NCI-H345 treated with DMSO at 0.1 percent for 48 hours (cell line): ENCODE data around the gene UQCRH.
"Not testable (repeated sequence)": the region's sequence is repeated elsewhere in the genome, so short reads cannot be mapped to it uniquely, and the experiment has no call there.

ENCODE experiments used
- DNase-seq: peaks from one replicate; lab custom pipeline; 2025; ENCODE audit not compliant: unreplicated experiment; lab: John Stamatoyannopoulos, UW

UQCRH gene

DNA sequence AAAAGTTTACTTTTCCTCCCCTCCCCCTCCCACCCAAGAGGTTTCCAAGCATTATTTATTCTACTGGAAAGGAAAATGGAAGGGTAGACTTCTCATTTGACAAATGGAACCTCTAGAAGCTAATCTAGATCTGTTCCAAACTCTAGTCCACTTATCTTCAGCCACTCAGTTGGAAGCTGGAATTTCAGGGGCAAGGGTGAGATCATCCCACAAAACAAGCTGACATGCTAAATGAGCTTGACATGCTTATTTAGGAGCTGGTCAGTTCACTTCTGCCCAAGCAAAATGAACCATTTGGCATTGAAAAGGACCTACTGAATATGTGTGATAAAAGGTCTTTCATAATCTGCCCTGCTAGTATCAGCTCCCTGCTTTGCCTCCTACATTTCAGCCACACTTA is 5.1 kb upstream of the UQCRH start:
- no peak for DNase-seq

DNA sequence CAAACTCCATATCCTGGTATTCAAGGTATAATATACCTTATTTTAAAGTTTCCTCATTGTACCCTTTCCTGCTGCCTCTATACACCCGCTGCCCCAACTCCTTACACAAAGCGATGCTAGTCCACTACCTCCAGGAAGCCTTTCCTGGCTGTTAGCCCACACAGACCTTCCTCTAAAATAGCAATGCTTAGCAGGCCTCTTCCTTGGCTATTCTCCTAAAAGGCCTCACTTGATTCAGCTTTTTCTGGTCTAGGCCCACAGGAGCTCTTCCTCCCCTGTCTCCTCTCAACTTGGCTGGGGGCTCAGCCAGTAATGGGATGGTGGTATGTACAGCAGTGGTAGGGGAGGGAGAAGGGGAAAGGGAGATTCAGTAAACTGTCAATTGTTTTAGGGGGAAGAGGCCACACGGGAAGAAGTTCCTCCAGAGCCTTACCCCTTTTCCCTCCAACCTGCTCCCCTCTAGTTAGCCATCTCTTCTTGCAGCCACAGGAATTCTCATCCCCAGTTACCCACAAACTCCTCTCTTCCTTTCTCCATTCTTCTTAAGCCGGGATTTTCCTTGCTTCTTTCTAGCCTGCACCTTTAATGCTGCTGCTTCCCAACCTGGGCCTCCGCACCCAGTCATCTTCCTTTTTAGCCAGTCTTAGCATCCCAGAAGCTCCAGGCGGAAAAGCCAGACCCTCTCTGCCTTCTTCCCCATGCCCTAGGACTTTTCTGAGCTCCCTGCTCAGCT is 2.7 kb upstream of the UQCRH start:
- no peak for DNase-seq

DNA sequence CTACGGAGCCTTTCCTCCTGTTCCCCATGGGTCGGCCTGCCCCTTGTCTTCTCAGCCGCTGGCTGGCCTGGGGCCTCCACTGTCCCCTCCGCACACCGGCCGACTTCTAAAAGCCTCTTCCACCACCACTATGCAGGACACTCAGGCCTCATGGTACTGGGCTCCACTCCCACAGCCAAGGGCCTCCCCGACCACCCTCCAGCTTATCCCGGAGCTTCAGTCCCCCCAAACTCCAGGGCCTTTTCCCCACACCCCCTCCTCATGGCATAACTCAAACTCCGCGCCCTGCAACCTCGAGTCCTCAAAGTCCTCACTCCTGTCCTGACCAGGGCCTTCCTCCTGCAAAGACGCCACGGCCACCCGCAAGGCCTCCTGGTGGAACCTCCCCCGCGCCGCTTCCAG is 2.1 kb upstream of the UQCRH start:
- no peak for DNase-seq

DNA sequence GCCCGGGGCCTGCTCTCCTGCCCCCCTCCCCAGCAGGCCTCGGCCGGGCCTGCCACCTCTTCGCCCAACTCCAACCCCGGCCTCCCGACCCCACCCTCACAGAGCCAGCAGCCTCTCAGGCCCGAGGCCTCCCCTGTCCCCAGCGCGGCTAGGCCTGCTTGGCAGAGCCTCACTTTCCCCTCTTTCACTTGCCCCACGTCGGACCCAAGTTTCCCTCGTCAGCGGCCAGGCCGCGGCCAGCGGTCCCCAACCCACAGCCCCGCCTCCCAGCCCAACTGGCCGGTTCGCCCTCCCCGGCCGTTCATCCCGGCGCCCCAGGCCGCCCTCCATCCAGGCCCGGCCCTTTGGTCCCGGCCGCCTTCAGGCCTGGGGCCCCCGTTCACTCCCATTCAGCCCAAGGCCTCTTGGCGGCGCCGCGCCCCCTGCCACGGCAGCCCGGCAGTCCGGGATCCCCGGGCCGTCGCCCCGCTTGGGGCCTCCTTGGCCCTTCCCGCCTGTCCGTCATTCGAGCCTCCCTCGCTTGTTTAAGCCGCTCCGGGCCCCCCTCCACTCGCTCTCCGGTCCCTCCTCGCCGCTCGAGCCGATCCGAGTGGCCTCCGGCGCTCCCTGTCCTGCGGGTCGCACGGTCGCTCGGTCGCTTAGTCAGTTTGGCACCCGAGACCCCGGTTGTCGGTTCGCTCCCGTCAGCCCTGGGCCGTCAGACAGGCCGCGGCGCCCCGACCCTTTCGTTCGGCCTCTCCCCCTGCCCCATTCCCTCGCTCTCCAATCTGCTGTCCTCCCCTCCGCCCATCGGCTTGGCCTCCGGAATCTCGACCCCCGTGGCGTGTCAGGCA is 1.5 kb upstream of the UQCRH start:
- DNase-seq = no peak

DNA sequence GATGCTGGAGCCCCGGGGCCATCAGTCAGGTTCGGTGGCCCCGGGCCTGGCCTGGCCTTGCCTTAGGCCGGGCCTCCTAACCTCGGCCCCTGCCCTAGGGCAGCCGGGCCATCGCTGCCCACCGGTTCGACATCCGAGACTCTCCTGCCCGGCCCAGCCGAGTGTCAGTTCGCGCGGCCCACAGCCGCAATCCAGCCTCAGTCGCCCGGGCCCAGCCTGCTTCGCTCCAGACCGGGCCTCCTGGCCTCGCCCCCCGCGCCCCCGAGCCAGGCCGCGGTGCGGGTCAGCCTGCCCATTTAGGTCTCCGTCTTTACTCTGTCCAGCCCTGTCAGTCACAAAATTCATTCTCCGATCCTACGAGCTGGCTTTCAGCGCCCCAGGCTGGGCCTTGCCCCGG is 859 bp upstream of the UQCRH start:
- DNase-seq = no peak

- no peak for DNase-seq
Measured at GRCh38 chr1:46303872-46304326, 401 bp downstream of the UQCRH start.

- no peak for DNase-seq
Measured at GRCh38 chr1:46306159-46306530, 2.6 kb downstream of the UQCRH start.

GRCh38 chr1:46309401-46310159 is 6.1 kb downstream of the UQCRH start:
- DNase-seq = no peak

GRCh38 chr1:46310321-46310720 is 6.8 kb downstream of the UQCRH start:
- no peak for DNase-seq

- no peak for DNase-seq
Measured at GRCh38 chr1:46315669-46316403, 12.3 kb downstream of the UQCRH start.

- DNase-seq = no peak
Measured at GRCh38 chr1:46317323-46317722, 13.8 kb downstream of the UQCRH start.

DNA sequence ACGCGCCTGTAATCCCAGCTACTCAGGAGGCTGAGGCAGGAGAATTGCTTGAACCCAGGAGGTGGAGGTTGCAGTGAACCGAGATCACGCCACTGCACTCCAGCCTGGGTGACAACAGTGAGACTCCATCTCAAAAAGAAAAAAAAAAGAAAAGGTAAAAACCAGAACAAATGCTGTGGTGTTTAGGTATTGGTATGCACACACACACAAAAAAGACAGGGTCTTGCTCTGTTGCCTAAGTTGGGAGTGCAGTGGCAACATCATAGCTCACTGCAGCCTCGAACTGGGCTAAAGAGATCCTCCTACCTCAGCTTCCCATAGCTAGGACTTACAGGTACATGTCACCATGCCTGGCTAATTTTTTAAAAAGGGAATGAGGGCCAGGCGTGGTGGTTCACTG is 15.8 kb downstream of the UQCRH start:
- not testable (repeated sequence) for DNase-seq

- DNase-seq = not testable (repeated sequence)
Measured at GRCh38 chr1:46319960-46320914, 16.7 kb downstream of the UQCRH start.

GRCh38 chr1:46322191-46322590 is 18.7 kb downstream of the UQCRH start:
- not testable (repeated sequence) for DNase-seq

DNA sequence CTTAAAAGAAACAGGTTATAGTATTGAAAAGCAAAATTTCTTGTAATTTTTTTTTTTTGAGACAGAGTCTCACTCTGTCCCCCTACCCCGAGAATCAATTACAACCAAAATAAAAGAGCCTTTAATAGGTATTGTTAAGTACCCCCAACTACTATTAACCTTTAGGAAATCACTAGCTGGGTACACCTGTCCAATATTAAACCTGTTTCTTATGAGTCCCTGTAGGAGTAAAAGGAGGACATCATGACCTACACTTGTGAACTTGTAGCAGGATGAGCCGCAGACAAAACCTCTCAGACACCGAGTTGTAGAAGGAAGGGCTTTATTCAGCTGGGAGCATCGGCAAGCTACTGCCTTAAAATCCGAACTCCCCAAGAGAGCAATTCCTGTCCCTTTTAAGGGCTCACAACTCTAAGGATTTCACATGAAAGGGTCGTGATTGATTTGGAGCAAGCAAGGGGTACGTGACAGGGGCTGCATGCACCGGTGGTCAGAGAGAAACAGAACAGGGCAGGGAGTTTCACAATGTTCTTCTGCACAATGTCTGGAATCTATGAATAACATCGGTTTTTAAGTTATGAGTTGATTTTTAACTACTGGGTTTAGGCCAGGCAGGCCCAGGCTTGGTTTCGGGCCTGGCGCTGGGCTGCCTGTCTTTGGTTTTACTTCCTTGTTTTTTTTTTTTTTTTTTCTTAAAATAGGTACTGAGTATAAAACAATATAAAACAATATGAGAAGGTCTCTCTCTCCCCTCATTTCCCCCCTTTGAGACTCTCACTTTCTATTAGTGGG is 22.0 kb downstream of the UQCRH start:
- DNase-seq = not testable (repeated sequence)

- not testable (repeated sequence) for DNase-seq
Measured at GRCh38 chr1:46328182-46328581, 24.7 kb downstream of the UQCRH start.

DNA sequence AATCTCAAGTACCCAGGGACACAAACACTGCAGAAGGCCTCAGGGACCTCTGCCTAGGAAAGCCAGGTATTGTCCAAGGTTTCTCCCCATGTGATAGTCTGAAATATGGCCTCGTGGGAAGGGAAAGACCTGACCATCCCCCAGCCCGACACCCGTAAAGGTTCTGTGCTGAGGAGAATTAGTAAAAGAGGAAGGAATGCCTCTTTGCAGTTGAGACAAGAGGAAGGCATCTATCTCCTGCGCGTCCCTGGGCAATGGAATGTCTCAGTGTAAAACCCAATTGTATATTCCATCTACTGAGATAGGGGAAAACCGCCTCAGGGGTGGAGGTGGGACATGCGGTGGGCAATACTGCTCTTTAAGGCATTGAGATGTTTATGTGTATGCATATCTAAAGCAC is 26.3 kb downstream of the UQCRH start:
- DNase-seq = not testable (repeated sequence)

- not testable (repeated sequence) for DNase-seq
Measured at GRCh38 chr1:46330381-46330780, 26.9 kb downstream of the UQCRH start.
